ENCODE measurements around the gene THBS4. TPM values are rescaled to one million over a fixed set of nuclear protein-coding genes. Genes with fewer than 3 reads are reported as not detected.
A peak's percentile ranks its signal among the peaks of the same experiment; 100 is the strongest.

The THBS4 gene
- total RNA-seq, 1 donor from 2014 or later: 1.4 TPM

DNA sequence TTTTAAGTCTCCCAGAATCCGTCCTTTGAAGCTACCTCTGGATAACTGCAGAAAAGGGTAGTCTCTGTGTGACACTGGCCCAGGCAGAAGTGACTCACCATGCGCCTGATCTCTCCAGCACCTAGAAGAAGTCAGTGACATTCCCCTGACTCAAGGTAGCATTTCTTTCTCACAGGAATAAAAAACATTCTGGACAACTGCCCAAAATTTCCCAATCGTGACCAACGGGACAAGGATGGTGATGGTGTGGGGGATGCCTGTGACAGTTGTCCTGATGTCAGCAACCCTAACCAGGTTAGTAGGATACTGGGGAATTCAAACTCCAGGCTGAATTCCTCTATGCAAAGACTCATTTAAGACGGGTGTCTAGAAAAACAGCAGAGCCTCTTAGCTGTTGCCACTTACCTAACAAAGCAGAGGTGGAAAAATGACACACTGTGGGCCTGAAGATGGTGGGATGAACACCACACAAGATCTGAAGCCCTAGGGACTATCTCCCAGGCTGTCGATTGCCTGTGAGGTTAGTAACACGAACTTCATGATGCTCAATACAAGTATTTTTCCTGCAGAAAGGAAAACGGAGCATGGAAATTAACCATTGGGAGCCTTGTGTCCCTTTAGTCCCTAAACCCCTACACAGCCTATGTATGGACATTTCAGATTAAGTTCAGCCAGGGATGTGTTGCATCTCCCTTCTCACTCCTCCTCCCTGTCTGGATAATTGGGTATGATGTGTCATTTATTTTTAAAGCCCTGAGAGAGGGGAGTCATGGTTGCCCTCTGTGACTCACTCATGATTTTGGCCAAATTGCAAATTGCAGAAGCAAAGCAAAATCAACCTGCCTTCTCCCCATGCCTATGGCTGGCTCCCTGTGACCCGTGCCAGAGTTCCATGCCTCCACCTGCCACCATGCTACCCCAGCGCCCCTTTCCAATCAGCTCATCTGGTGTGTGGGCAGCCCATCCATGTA lies 37.2 kb downstream of the THBS4 start:
- no peak for DNase-seq (ENCODE audit: low read depth)

DNA sequence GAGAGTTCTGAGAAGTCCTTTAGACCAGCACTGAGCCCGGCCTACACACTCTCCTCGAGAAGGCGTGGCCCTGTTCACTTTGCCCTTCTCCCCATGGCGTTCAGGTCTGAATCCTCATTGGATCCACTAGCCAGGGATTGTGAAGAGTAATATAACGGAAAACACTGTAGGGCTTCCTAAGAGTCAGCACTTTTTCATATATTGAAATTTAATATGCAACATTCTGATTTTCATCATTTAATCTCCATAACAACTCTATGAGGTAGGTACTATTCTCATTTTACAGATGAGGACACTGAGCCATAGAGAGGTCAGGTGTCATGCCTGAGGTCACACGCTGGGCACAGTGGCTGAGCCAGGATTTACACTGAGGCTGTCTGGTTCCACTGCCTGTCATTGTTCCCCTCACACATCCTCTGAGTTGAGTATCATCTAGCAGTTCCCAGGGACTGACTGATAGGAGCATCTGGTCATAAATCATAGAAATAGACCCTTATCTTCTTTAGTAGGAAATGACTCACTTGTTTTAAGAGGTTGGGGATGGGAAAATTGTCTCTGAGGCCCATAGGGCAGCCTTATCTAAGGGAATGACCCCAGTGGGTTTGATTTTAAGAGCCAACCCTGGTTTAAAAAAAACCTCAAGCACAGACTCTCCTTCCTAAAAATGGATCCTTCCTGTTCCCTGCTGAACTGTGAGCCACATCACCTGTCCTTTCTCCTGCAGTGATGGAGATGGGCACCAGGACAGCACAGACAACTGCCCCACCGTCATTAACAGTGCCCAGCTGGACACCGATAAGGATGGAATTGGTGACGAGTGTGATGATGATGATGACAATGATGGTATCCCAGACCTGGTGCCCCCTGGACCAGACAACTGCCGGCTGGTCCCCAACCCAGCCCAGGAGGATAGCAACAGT lies 41.2 kb downstream of the THBS4 start:
- DNase-seq (ENCODE audit: low read depth): peak; percentile 87

GRCh38 chr5:80077051-80077714 lies 42.0 kb downstream of the THBS4 start:
- DNase-seq (ENCODE audit: low read depth): no peak

DNA sequence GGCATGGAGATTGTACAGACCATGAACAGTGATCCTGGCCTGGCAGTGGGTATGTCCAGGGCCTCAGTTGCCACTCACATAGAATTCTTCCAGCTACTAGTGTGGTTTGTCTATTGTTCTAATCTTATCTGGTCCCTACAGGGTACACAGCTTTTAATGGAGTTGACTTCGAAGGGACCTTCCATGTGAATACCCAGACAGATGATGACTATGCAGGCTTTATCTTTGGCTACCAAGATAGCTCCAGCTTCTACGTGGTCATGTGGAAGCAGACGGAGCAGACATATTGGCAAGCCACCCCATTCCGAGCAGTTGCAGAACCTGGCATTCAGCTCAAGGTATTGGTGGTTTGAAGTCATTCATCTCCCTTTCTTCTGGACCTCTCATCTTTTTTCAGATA lies 43.8 kb downstream of the THBS4 start:
- no peak for DNase-seq (ENCODE audit: low read depth)

DNA sequence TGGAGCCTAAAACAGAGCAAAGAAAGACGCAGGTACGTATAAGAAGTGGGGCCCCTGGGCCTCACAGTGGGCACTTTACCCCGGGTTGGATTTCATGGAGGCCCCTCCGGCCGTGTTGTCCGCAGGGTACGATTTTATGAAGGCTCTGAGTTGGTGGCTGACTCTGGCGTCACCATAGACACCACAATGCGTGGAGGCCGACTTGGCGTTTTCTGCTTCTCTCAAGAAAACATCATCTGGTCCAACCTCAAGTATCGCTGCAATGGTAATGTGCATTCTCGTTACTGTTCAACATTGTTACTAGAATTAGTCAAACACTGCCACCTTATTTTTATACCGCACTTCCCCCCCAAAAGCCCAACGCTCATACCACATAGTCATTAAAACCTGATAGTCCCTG lies 47.1 kb downstream of the THBS4 start:
- no peak for DNase-seq (ENCODE audit: low read depth)

DNA sequence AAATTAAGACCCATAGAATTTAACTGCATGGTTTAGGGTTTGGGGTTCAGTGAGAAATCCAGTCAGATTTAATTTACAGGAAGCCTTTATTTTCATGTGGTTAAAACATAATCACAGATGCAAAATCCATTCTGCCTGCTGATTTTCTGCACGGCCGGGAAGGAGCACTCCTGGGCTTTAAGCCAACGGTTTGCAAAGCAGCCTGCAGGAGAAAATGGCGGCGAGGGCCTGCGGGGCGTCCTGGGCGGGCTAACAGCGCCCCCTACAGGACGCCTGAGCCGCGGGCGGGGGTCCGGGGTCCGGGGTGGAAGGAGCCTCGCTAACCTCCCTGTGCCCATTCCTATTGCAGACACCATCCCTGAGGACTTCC lies 47.6 kb downstream of the THBS4 start:
- DNase-seq (ENCODE audit: low read depth): peak; percentile 63

DNA sequence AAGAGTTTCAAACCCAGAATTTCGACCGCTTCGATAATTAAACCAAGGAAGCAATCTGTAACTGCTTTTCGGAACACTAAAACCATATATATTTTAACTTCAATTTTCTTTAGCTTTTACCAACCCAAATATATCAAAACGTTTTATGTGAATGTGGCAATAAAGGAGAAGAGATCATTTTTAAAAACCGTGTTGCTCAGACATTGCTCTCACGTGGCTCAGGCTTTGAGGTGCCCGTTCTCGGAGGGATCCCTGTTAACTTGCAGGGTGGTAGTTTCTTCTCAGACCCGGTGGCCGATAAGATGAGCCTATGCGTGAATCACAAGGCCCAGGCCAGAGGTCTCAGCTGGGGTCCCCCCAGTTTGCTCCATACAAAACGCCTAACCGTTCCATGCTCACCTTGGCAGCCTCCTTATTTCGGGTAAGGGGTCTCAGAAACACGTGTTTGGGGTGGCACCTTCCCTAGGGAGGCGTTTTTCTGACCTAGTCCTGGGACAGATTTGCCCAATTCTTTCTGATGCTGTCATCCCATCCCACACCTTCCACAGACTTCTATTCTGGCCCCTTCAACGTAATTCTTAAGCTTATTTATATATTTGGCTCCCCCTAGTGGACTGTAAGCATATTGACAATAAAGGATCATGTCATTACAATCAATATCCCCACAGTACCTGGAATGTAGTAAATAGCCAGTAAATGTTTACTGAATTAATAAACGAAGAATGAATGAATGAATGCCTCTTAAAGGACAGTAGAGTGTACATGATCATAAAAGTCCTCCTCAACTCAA lies 48.1 kb downstream of the THBS4 start:
- peak; percentile 57 for DNase-seq (ENCODE audit: low read depth)

DNA sequence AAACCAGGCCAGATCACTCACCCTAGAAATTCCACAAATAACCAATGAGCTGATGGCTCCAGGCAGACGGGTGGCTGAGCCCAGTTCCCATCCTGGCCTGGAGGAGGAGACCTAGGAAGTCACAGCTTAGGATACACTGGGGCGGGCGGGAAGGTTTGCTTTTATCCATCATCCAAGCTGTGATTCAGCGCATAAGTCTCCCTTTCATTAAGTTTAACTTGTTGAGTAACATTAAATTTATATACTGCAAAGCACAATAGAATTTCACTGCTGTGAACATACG lies 55.7 kb downstream of the THBS4 start:
- DNase-seq (ENCODE audit: low read depth): no peak

GRCh38 chr5:80091792-80092192 lies 56.6 kb downstream of the THBS4 start:
- DNase-seq (ENCODE audit: low read depth): peak; percentile 68

DNA sequence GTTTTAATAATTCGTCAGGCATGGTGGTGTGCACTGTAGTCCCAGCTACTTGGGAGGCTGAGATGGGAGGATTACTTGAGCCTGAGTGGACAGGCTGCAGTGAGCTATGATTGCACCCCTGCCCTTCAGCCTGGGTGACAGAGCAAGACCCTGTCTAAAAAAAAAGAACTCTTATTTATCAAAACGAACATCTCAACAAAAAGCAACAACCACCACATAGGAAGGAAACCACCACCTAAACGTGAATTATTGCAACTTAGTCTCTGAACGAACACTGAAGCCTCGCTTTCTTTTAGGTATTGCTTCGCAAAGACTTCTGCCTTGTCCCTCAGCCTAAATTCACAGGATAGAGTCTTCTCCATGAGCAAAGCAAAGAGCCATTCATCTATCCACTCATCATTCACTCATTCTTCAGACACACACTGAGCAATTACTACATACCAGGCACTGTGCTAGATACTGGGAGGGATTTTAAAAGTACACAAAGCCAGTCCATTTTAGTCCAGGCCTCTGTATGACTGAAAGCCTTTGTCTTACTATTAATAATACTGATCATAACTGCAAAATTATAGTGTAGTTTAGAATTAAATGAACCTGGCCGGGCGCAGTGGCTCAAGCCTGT lies 57.4 kb downstream of the THBS4 start:
- DNase-seq (ENCODE audit: low read depth): no peak

- DNase-seq (ENCODE audit: low read depth): no peak
Observed at GRCh38 chr5:80093796-80094195, 58.6 kb downstream of the THBS4 start.

GRCh38 chr5:80094236-80094738 lies 59.1 kb downstream of the THBS4 start:
- no peak for DNase-seq (ENCODE audit: low read depth)

- DNase-seq (ENCODE audit: low read depth): peak; percentile 21
Observed at GRCh38 chr5:80097451-80097850, 62.3 kb downstream of the THBS4 start.

GRCh38 chr5:80101993-80102392 lies 66.8 kb downstream of the THBS4 start:
- no peak for DNase-seq (ENCODE audit: low read depth)

GRCh38 chr5:80103371-80103770 lies 68.2 kb downstream of the THBS4 start:
- DNase-seq (ENCODE audit: low read depth): no peak

GRCh38 chr5:80105698-80106439 lies 70.7 kb downstream of the THBS4 start:
- DNase-seq (ENCODE audit: low read depth): no peak

- DNase-seq (ENCODE audit: low read depth): no peak
Observed at GRCh38 chr5:80106916-80107315, 71.8 kb downstream of the THBS4 start.

GRCh38 chr5:80109646-80110478 lies 74.7 kb downstream of the THBS4 start:
- DNase-seq (ENCODE audit: low read depth): peak; percentile 77

All from myocyte (in vitro differentiated cells).